ENCODE measurements around the gene SNTG2.

The SNTG2 gene

DNA sequence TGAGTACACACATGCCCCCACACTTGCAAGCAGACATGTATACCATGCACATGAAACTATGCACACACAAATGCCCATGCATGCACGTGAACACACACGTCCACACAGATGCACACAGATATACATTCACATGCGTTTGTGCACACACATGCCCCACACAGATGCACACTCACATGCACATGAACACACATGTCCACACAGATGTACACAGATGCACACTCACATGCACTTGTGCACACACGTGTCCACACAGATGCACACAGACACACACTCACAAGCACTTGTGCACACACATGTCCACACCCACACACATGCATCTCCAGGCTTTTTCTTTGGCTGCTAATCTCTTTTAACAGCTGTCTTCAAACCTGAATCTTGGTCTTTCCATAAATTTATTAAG, 31.1 kb downstream of the SNTG2 start:
- H3K9me2 ChIP-seq (replicated peaks; ENCODE audit: low read depth, low read length), result no peaks in the 10 kb centered on the region
- H3K4me1 ChIP-seq (ENCODE audit: insufficient read depth, low read length, poor library complexity, severe bottlenecking), result peaks cover 45% of the 10 kb centered on the region
- H3K79me2 ChIP-seq (ENCODE audit: insufficient read depth, low read length), result no peaks in the 10 kb centered on the region
- no peak overlapping the region for H3K4me2 ChIP-seq (ENCODE audit: low read depth, low read length, poor library complexity, severe bottlenecking)
- H3F3A ChIP-seq (ENCODE audit: low read depth), result peaks cover 5% of the 10 kb centered on the region; the same call in 1 of the 2 replicates
- no peak overlapping the region for H2AFZ ChIP-seq (ENCODE audit: low read length)
- no peak overlapping the region for H3K4me3 ChIP-seq (ENCODE audit: low read length, poor library complexity, severe bottlenecking)
- H3K27me3 ChIP-seq (ENCODE audit: insufficient read depth, low read length, poor library complexity, severe bottlenecking), result no peaks in the 10 kb centered on the region
- TF ChIP-seq, protein P1, sequence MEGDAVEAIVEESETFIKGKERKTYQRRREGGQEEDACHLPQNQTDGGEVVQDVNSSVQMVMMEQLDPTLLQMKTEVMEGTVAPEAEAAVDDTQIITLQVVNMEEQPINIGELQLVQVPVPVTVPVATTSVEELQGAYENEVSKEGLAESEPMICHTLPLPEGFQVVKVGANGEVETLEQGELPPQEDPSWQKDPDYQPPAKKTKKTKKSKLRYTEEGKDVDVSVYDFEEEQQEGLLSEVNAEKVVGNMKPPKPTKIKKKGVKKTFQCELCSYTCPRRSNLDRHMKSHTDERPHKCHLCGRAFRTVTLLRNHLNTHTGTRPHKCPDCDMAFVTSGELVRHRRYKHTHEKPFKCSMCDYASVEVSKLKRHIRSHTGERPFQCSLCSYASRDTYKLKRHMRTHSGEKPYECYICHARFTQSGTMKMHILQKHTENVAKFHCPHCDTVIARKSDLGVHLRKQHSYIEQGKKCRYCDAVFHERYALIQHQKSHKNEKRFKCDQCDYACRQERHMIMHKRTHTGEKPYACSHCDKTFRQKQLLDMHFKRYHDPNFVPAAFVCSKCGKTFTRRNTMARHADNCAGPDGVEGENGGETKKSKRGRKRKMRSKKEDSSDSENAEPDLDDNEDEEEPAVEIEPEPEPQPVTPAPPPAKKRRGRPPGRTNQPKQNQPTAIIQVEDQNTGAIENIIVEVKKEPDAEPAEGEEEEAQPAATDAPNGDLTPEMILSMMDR (conservative IDR thresholded peaks at IDR 0.05; ENCODE audit: low read length), result no peak
- no peak for TF ChIP-seq EZH2phosphoT487 (IDR thresholded peaks at IDR 0.05; ENCODE audit: borderline replicate concordance)
- no peaks in the 10 kb centered on the region for H3K9me3 ChIP-seq (ENCODE audit: insufficient read depth, low read depth, low read length)
- no peak overlapping the region for H3K9ac ChIP-seq (ENCODE audit: low read depth, low read length, poor library complexity, severe bottlenecking)
- no peaks in the 10 kb centered on the region for H3K36me3 ChIP-seq (ENCODE audit: insufficient read depth, low read length)
- no peaks in the 10 kb centered on the region for H4K20me1 ChIP-seq (ENCODE audit: insufficient read depth, low read length, poor library complexity, severe bottlenecking)

DNA sequence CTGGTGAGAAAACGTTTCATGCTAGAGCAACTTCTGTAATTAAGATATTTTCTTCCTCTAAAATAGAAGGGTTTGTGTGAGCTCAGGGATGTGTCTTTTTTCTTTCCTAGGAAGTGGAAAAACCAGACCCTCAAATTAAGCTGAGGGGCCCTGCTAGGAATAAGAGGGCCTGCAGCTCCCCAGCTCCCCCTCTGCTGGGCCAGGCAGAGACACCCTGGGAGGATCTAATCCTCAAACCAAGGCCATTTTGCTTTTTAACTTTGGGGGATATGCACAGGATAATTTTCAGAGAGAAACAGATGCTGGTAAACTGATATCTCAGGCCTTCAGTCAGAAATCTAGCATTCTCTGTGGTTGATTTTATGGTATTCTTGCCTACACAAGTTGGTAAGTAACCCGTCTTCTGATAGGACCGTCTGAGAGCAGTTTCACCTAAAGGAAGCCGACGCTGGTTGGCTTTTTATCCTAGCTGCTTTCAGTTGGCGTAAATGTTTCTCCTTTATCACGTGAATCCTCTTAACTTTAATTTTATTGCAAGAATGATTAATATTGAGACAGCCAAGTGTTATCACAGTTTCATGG, 34.8 kb downstream of the SNTG2 start:
- H3K27me3 ChIP-seq (ENCODE audit: insufficient read depth, low read length, poor library complexity, severe bottlenecking), result no peaks in the 10 kb centered on the region
- H3K9me2 ChIP-seq (replicated peaks; ENCODE audit: low read depth, low read length), result no peaks in the 10 kb centered on the region
- H3F3A ChIP-seq (ENCODE audit: low read depth), result peaks cover 5% of the 10 kb centered on the region; the same call in 1 of the 2 replicates
- H3K79me2 ChIP-seq (ENCODE audit: insufficient read depth, low read length), result no peaks in the 10 kb centered on the region
- H3K9ac ChIP-seq (ENCODE audit: low read depth, low read length, poor library complexity, severe bottlenecking), result peak overlapping the region; percentile 62
- peak overlapping the region; percentile 79 for H2AFZ ChIP-seq (ENCODE audit: low read length)
- H3K36me3 ChIP-seq (ENCODE audit: insufficient read depth, low read length), result no peaks in the 10 kb centered on the region
- peaks cover 37% of the 10 kb centered on the region for H3K4me1 ChIP-seq (ENCODE audit: insufficient read depth, low read length, poor library complexity, severe bottlenecking)
- H3K9me3 ChIP-seq (ENCODE audit: insufficient read depth, low read depth, low read length), result no peaks in the 10 kb centered on the region
- no peaks in the 10 kb centered on the region for H4K20me1 ChIP-seq (ENCODE audit: insufficient read depth, low read length, poor library complexity, severe bottlenecking)
- TF ChIP-seq, protein P1 (conservative IDR thresholded peaks at IDR 0.05; ENCODE audit: low read length), result peak; percentile 29; the same call in 1 of the 2 replicates
- TF ChIP-seq EZH2phosphoT487 (IDR thresholded peaks at IDR 0.05; ENCODE audit: borderline replicate concordance), result no peak
- peak overlapping the region; percentile 57 for H3K4me3 ChIP-seq (ENCODE audit: low read length, poor library complexity, severe bottlenecking)
- H3K4me2 ChIP-seq (ENCODE audit: low read depth, low read length, poor library complexity, severe bottlenecking), result peak overlapping the region; percentile 68

DNA sequence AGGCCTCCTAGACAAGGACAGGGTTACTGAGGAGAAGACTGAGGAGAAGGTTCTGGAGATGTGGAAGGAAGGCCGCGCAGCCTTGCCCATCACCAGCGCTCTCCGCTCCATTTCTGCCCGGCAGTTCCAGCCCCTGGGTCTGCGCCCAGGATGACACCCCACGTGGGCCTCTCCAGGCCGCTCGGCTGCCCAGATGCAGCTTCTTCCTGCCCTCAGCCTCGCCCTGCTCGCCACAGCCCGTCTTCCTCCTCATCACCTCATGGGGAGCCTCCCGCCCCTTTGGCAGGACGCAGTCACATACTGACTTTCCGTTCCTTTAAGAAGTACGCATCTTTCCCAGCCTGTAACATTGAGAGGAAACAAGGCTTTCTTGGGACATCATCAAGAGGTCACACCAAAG, 37.1 kb downstream of the SNTG2 start:
- H3K27me3 ChIP-seq (ENCODE audit: insufficient read depth, low read length, poor library complexity, severe bottlenecking), result no peaks in the 10 kb centered on the region
- no peaks in the 10 kb centered on the region for H3K9me3 ChIP-seq (ENCODE audit: insufficient read depth, low read depth, low read length)
- no peaks in the 10 kb centered on the region for H3K9me2 ChIP-seq (replicated peaks; ENCODE audit: low read depth, low read length)
- H3K9ac ChIP-seq (ENCODE audit: low read depth, low read length, poor library complexity, severe bottlenecking), result no peak overlapping the region
- no peaks in the 10 kb centered on the region for H3K36me3 ChIP-seq (ENCODE audit: insufficient read depth, low read length)
- H3K4me2 ChIP-seq (ENCODE audit: low read depth, low read length, poor library complexity, severe bottlenecking), result no peak overlapping the region
- H4K20me1 ChIP-seq (ENCODE audit: insufficient read depth, low read length, poor library complexity, severe bottlenecking), result no peaks in the 10 kb centered on the region
- H3K79me2 ChIP-seq (ENCODE audit: insufficient read depth, low read length), result no peaks in the 10 kb centered on the region
- no peak overlapping the region for H2AFZ ChIP-seq (ENCODE audit: low read length)
- H3F3A ChIP-seq (ENCODE audit: low read depth), result peaks cover 5% of the 10 kb centered on the region; the same call in 1 of the 2 replicates
- H3K4me1 ChIP-seq (ENCODE audit: insufficient read depth, low read length, poor library complexity, severe bottlenecking), result peaks cover 55% of the 10 kb centered on the region
- no peak for TF ChIP-seq EZH2phosphoT487 (IDR thresholded peaks at IDR 0.05; ENCODE audit: borderline replicate concordance)
- TF ChIP-seq, protein P1 (conservative IDR thresholded peaks at IDR 0.05; ENCODE audit: low read length), result no peak
- no peak overlapping the region for H3K4me3 ChIP-seq (ENCODE audit: low read length, poor library complexity, severe bottlenecking)
